Measurements from ENCODE around the gene ZFAND3.

Gene ZFAND3

GRCh38 chr6:38153798-38154345 is 334.3 kb downstream of the ZFAND3 start:
- no peak for DNase-seq (ENCODE audit: low read depth in 2 of 2)

- no peak for DNase-seq (ENCODE audit: low read depth in 2 of 2)
Measured at GRCh38 chr6:38154731-38155130, 335.2 kb downstream of the ZFAND3 start.

GRCh38 chr6:38155144-38155543 is 335.6 kb downstream of the ZFAND3 start:
- no peak for DNase-seq (ENCODE audit: low read depth in 2 of 2)

- DNase-seq (ENCODE audit: low read depth in 2 of 2), result no peak
Measured at GRCh38 chr6:38155621-38156204, 336.2 kb downstream of the ZFAND3 start.

- no peak for DNase-seq (ENCODE audit: low read depth in 2 of 2)
Measured at GRCh38 chr6:38156818-38157565, 337.5 kb downstream of the ZFAND3 start.

- no peak for DNase-seq (ENCODE audit: low read depth in 2 of 2)
Measured at GRCh38 chr6:38157905-38158304, 338.4 kb downstream of the ZFAND3 start.

- no peak for DNase-seq (ENCODE audit: low read depth in 2 of 2)
Measured at GRCh38 chr6:38158762-38159350, 339.3 kb downstream of the ZFAND3 start.

- no peak for DNase-seq (ENCODE audit: low read depth in 2 of 2)
Measured at GRCh38 chr6:38159596-38159995, 340.1 kb downstream of the ZFAND3 start.

GRCh38 chr6:38160831-38161230 is 341.3 kb downstream of the ZFAND3 start:
- no peak for DNase-seq (ENCODE audit: low read depth in 2 of 2)

GRCh38 chr6:38161331-38161730 is 341.8 kb downstream of the ZFAND3 start:
- no peak for DNase-seq (ENCODE audit: low read depth in 2 of 2)

- DNase-seq (ENCODE audit: low read depth in 2 of 2), result no peak
Measured at GRCh38 chr6:38161754-38162492, 342.4 kb downstream of the ZFAND3 start.

- DNase-seq (ENCODE audit: low read depth in 2 of 2), result no peak
Measured at GRCh38 chr6:38162493-38163185, 343.1 kb downstream of the ZFAND3 start.

- DNase-seq (ENCODE audit: low read depth in 2 of 2), result no peak
Measured at GRCh38 chr6:38163186-38164130, 343.9 kb downstream of the ZFAND3 start.

- DNase-seq (ENCODE audit: low read depth in 2 of 2), result no peak
Measured at GRCh38 chr6:38164131-38164481, 344.6 kb downstream of the ZFAND3 start.

GRCh38 chr6:38164671-38165108 is 345.2 kb downstream of the ZFAND3 start:
- DNase-seq (ENCODE audit: low read depth in 2 of 2), result no peak

GRCh38 chr6:38166411-38167240 is 347.1 kb downstream of the ZFAND3 start:
- no peak for DNase-seq (ENCODE audit: low read depth in 2 of 2)

- no peak for DNase-seq (ENCODE audit: low read depth in 2 of 2)
Measured at GRCh38 chr6:38167598-38167997, 348.1 kb downstream of the ZFAND3 start.

GRCh38 chr6:38168126-38168525 is 348.6 kb downstream of the ZFAND3 start:
- DNase-seq (ENCODE audit: low read depth in 2 of 2), result no peak

- DNase-seq (ENCODE audit: low read depth in 2 of 2), result no peak
Measured at GRCh38 chr6:38168699-38169098, 349.2 kb downstream of the ZFAND3 start.
